Measurements from ENCODE around the gene FAM200C. TPM values are rescaled to one million over a fixed set of nuclear protein-coding genes. Genes with fewer than 3 reads are reported as not detected.

Gene FAM200C
- total and polyA plus RNA-seq, 4 donors: 13.3 to 22.8 (median 14.7) TPM

GRCh38 chr5:160352308-160352707, 47.5 kb downstream of the FAM200C start:
- no peak overlapping the region for H3K4me3 ChIP-seq (ENCODE audit: low read depth, low read length)
- peaks cover 9% of the 10 kb centered on the region for H3K4me1 ChIP-seq (ENCODE audit: control insufficient read depth, insufficient read depth, low read length)
- H3K27ac ChIP-seq (ENCODE audit: low read depth, low read length): no peak overlapping the region
- H3K36me3 ChIP-seq (ENCODE audit: control insufficient read depth, insufficient read depth, low read length): peaks cover 12% of the 10 kb centered on the region
- 100% methylated on average over 2 of the region's 4 CpGs for WGBS (ENCODE audit: insufficient coverage)
- no peaks in the 10 kb centered on the region for H3K9me3 ChIP-seq (ENCODE audit: control insufficient read depth, insufficient read depth, low read length)
- no peaks in the 10 kb centered on the region for H3K27me3 ChIP-seq (ENCODE audit: control insufficient read depth, insufficient read depth, low read length)
- DNase-seq (ENCODE audit: low read depth in 4 of 6, low spot score in 6 of 6): no peak

DNA sequence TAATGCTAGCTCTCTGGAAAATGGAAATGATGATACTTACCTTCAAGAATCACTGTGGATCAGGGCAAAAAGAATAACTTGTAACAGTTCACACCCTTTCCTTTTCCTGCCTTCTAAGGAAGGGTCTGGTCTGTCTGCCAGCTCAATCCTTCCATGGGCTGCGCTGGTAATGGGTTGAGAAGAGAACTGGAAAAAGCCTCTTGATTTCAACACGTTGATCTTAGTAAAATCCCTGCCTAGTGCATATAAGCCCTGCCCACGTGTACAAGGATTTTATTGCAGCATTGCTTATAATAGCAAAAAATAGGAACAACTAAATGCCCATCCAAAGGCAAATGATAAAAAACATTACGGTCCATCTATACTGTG, 49.9 kb downstream of the FAM200C start:
- Histone ChIP-seq H3K4me3 (ENCODE audit: low read depth, low read length) (no peak overlapping the region), H3K4me1 (ENCODE audit: control insufficient read depth, insufficient read depth, low read length) (peaks cover 7% of the 10 kb centered on the region), H3K27me3 (ENCODE audit: control insufficient read depth, insufficient read depth, low read length) (no peaks in the 10 kb centered on the region), H3K36me3 (ENCODE audit: control insufficient read depth, insufficient read depth, low read length) (peaks cover 12% of the 10 kb centered on the region), H3K27ac (ENCODE audit: low read depth, low read length) (no peak overlapping the region), H3K9me3 (ENCODE audit: control insufficient read depth, insufficient read depth, low read length) (no peaks in the 10 kb centered on the region)
- WGBS (ENCODE audit: insufficient coverage): no CpG with 5 or more reads among the region's 4 CpGs
- DNase-seq (ENCODE audit: low read depth in 4 of 6, low spot score in 6 of 6): no peak

- Histone ChIP-seq H3K4me3 (ENCODE audit: low read depth, low read length) (no peak overlapping the region), H3K36me3 (ENCODE audit: control insufficient read depth, insufficient read depth, low read length) (peaks cover 9% of the 10 kb centered on the region), H3K27me3 (ENCODE audit: control insufficient read depth, insufficient read depth, low read length) (no peaks in the 10 kb centered on the region), H3K9me3 (ENCODE audit: control insufficient read depth, insufficient read depth, low read length) (no peaks in the 10 kb centered on the region), H3K4me1 (ENCODE audit: control insufficient read depth, insufficient read depth, low read length) (peaks cover 9% of the 10 kb centered on the region), H3K27ac (ENCODE audit: low read depth, low read length) (no peak overlapping the region)
- WGBS (ENCODE audit: insufficient coverage): 98% methylated on average over 26 of the region's 27 CpGs
- DNase-seq (ENCODE audit: low read depth in 4 of 6, low spot score in 6 of 6): no peak
Measured at GRCh38 chr5:160349249-160349934, 50.5 kb downstream of the FAM200C start.

- Histone ChIP-seq H3K9me3 (ENCODE audit: control insufficient read depth, insufficient read depth, low read length) (no peaks in the 10 kb centered on the region), H3K36me3 (ENCODE audit: control insufficient read depth, insufficient read depth, low read length) (peaks cover 9% of the 10 kb centered on the region), H3K4me1 (ENCODE audit: control insufficient read depth, insufficient read depth, low read length) (peaks cover 9% of the 10 kb centered on the region), H3K27me3 (ENCODE audit: control insufficient read depth, insufficient read depth, low read length) (no peaks in the 10 kb centered on the region), H3K27ac (ENCODE audit: low read depth, low read length) (no peak overlapping the region), H3K4me3 (ENCODE audit: low read depth, low read length) (no peak overlapping the region)
- WGBS (ENCODE audit: insufficient coverage): 84% methylated on average over 11 of the region's 11 CpGs
- DNase-seq (ENCODE audit: low read depth in 4 of 6, low spot score in 6 of 6): no peak
Measured at GRCh38 chr5:160348080-160348479, 51.8 kb downstream of the FAM200C start.

DNA sequence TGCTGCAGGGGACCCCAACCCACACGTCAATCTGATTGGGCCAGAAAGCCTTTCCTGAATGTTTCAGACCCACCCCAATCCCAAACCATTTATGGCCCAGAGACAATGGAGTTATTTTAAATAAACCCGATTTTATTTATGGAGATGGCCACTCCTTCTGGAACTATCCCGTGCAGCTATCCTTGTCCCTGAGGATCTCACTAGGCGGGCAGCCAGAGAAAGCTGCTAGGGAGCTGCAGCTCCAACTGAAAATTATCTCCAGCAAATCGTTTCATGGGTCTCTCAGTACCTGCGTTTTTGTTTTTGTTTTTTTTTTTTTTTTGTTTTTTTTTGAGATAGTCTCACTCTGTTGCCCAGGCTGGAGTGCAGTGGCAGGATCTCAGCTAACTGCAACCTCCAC, 52.4 kb downstream of the FAM200C start:
- Histone ChIP-seq H3K36me3 (ENCODE audit: control insufficient read depth, insufficient read depth, low read length) (peaks cover 9% of the 10 kb centered on the region), H3K4me1 (ENCODE audit: control insufficient read depth, insufficient read depth, low read length) (peaks cover 9% of the 10 kb centered on the region), H3K9me3 (ENCODE audit: control insufficient read depth, insufficient read depth, low read length) (no peaks in the 10 kb centered on the region), H3K27me3 (ENCODE audit: control insufficient read depth, insufficient read depth, low read length) (no peaks in the 10 kb centered on the region), H3K4me3 (ENCODE audit: low read depth, low read length) (no peak overlapping the region), H3K27ac (ENCODE audit: low read depth, low read length) (no peak overlapping the region)
- WGBS (ENCODE audit: insufficient coverage): 66% methylated on average over 3 of the region's 6 CpGs
- no peak for DNase-seq (ENCODE audit: low read depth in 4 of 6, low spot score in 6 of 6)

Other genes with a start within 250 kb of the FAM200C start
- gene FABP6, start 170.5 kb downstream of the FAM200C start, total RNA-seq: 1 to 10 TPM; 2.8 TPM
- gene FABP6, start 170.5 kb downstream of the FAM200C start, polyA plus RNA-seq (ENCODE audit: insufficient read length in 2 of 2): 1 to 10 TPM; 4.9 to 6.4 TPM
- 1 to 10 TPM; 2.1 to 5.0 TPM for gene CCNJL, start 87.5 kb downstream of the FAM200C start, total RNA-seq
- gene CCNJL, start 87.5 kb downstream of the FAM200C start, polyA plus RNA-seq (ENCODE audit: insufficient read length in 2 of 2): 1 to 10 TPM; 6.7 to 7.9 TPM
- 1 to 10 TPM; 5.1 to 6.2 TPM for gene C1QTNF2, start 29.4 kb downstream of the FAM200C start, total RNA-seq
- 1 to 10 TPM; 3.0 to 5.6 TPM for gene C1QTNF2, start 29.4 kb downstream of the FAM200C start, polyA plus RNA-seq (ENCODE audit: insufficient read length in 2 of 2)
- gene SLU7, start 19.0 kb upstream of the FAM200C start, total RNA-seq: 10 to 100 TPM; 37.0 to 44.7 TPM
- 10 to 100 TPM; 39.7 to 45.8 TPM for gene SLU7, start 19.0 kb upstream of the FAM200C start, polyA plus RNA-seq (ENCODE audit: insufficient read length in 2 of 2)
- 10 to 100 TPM; 36.9 to 53.8 TPM for gene PTTG1, start 21.8 kb upstream of the FAM200C start, total RNA-seq
- 10 to 100 TPM; 40.2 to 41.6 TPM for gene PTTG1, start 21.8 kb upstream of the FAM200C start, polyA plus RNA-seq (ENCODE audit: insufficient read length in 2 of 2)

Data from spinal cord (tissue), 10 donors.